Loucy (cell line): ENCODE results near the gene PSMB9.
"Not testable (repeated sequence)": the region's sequence is repeated elsewhere in the genome, so short reads cannot be mapped to it uniquely, and the experiment has no call there.

ENCODE experiments used
- H2AFZ ChIP-seq: fragments of 200-600 bp; sonication (generic); 2 replicates; pipeline ENCODE4 v1.6.0; 2016; ENCODE audit warnings: antibody characterized with exemption, mild to moderate bottlenecking, low read length, moderate library complexity
- H3F3A ChIP-seq: fragments of 200-600 bp; 2 replicates; pipeline ENCODE4 v1.6.0; 2016; ENCODE audit warnings: antibody characterized with exemption, low read depth, mild to moderate bottlenecking
- H3K27me3 ChIP-seq: fragments of 200-600 bp; sonication (generic); 2 replicates; pipeline ENCODE4 v1.6.1; 2014; ENCODE audit warnings: low read length, mild to moderate bottlenecking; ENCODE audit not compliant: insufficient read depth, poor library complexity, severe bottlenecking
- H3K36me3 ChIP-seq: fragments of 200-600 bp; sonication (generic); 2 replicates; pipeline ENCODE4 v1.6.1; 2016; ENCODE audit warnings: low read length; ENCODE audit not compliant: insufficient read depth
- H3K4me1 ChIP-seq: fragments of 200-600 bp; sonication (generic); 2 replicates; pipeline ENCODE4 v1.5.1; 2014; ENCODE audit warnings: low read length, mild to moderate bottlenecking; ENCODE audit not compliant: insufficient read depth, poor library complexity, severe bottlenecking
- H3K4me2 ChIP-seq: fragments of 200-600 bp; sonication (generic); 2 replicates; pipeline ENCODE4 v1.6.0; 2014; ENCODE audit warnings: antibody characterized with exemption, low read length, low read depth, mild to moderate bottlenecking; ENCODE audit not compliant: poor library complexity, severe bottlenecking
- H3K4me3 ChIP-seq: fragments of 200-600 bp; sonication (generic); 2 replicates; pipeline ENCODE4 v1.5.1; 2014; ENCODE audit warnings: low read length, mild to moderate bottlenecking, mixed read lengths; ENCODE audit not compliant: poor library complexity, severe bottlenecking
- H3K79me2 ChIP-seq: fragments of 200-600 bp; sonication (generic); 2 replicates; pipeline ENCODE4 v1.6.1; 2014; ENCODE audit warnings: low read length; ENCODE audit not compliant: insufficient read depth
- H3K9ac ChIP-seq: fragments of 200-600 bp; sonication (generic); 2 replicates; pipeline ENCODE4 v1.6.0; 2014; ENCODE audit warnings: mild to moderate bottlenecking, low read depth, low read length, moderate library complexity; ENCODE audit not compliant: poor library complexity, severe bottlenecking
- H3K9me2 ChIP-seq: fragments of 200-600 bp; sonication (generic); replicated peaks from 2 replicates; pipeline ENCODE4 v1.6.1; 2016; ENCODE audit warnings: low read depth, low read length, mixed read lengths
- H3K9me3 ChIP-seq: fragments of 200-600 bp; sonication (generic); 2 replicates; pipeline ENCODE4 v1.6.1; 2014; ENCODE audit warnings: mild to moderate bottlenecking, antibody characterized with exemption, low read length, low read depth; ENCODE audit not compliant: insufficient read depth
- H4K20me1 ChIP-seq: fragments of 200-600 bp; sonication (generic); 2 replicates; pipeline ENCODE4 v1.6.0; 2014; ENCODE audit warnings: antibody characterized with exemption, low read length, mild to moderate bottlenecking; ENCODE audit not compliant: insufficient read depth, poor library complexity, severe bottlenecking
- CTCF ChIP-seq: fragments of 200-600 bp; sonication (generic); conservative IDR thresholded peaks from 2 replicates; pipeline ENCODE4 v1.5.1; 2014; ENCODE audit warnings: mild to moderate bottlenecking, antibody characterized with exemption, low read length
- EZH2phosphoT487 ChIP-seq: fragments of 200-600 bp; IDR thresholded peaks from 2 replicates; pipeline ENCODE4 v1.6.1; 2018; ENCODE audit warnings: antibody characterized with exemption, mild to moderate bottlenecking, moderate library complexity, borderline replicate concordance

PSMB9 gene

GRCh38 chr6:32879691-32880090 lies 25.7 kb downstream of the PSMB9 start:
- TF ChIP-seq CTCF (no peak), EZH2phosphoT487 (no peak)
- Histone ChIP-seq H3K9ac (no peak overlapping the region), H3K4me1 (no peaks in the 10 kb centered on the region), H3K36me3 (no peaks in the 10 kb centered on the region), H3K4me3 (no peak overlapping the region), H4K20me1 (no peaks in the 10 kb centered on the region), H3F3A (no peaks in the 10 kb centered on the region), H3K4me2 (no peak overlapping the region), H3K27me3 (no peaks in the 10 kb centered on the region), H3K9me2 (no peaks in the 10 kb centered on the region), H3K79me2 (no peaks in the 10 kb centered on the region), H2AFZ (no peak overlapping the region), H3K9me3 (no peaks in the 10 kb centered on the region)

- not testable (repeated sequence) for H2AFZ ChIP-seq, H3K9me2 ChIP-seq, H3K4me1 ChIP-seq, H4K20me1 ChIP-seq, H3K79me2 ChIP-seq, H3F3A ChIP-seq, H3K27me3 ChIP-seq, H3K4me2 ChIP-seq, H3K9me3 ChIP-seq, H3K36me3 ChIP-seq, H3K9ac ChIP-seq, H3K4me3 ChIP-seq
These were observed 27.0 kb downstream of the PSMB9 start for GRCh38 chr6:32880962-32881361.

- Histone ChIP-seq H3K79me2 (no peaks in the 10 kb centered on the region), H3K9me3 (no peaks in the 10 kb centered on the region), H3K4me1 (no peaks in the 10 kb centered on the region), H3K27me3 (no peaks in the 10 kb centered on the region), H3K4me3 (no peak overlapping the region), H2AFZ (no peak overlapping the region), H4K20me1 (no peaks in the 10 kb centered on the region), H3K9me2 (no peaks in the 10 kb centered on the region), H3K36me3 (no peaks in the 10 kb centered on the region), H3K9ac (no peak overlapping the region), H3F3A (no peaks in the 10 kb centered on the region), H3K4me2 (no peak overlapping the region)
- TF ChIP-seq CTCF: no peak
- no peak for TF ChIP-seq EZH2phosphoT487
These were observed 28.9 kb downstream of the PSMB9 start for GRCh38 chr6:32882879-32883250.

- Histone ChIP-seq H3K4me2 (no peak overlapping the region), H3K4me3 (no peak overlapping the region), H3F3A (no peaks in the 10 kb centered on the region), H3K9me2 (no peaks in the 10 kb centered on the region), H3K27me3 (no peaks in the 10 kb centered on the region), H3K36me3 (no peaks in the 10 kb centered on the region), H3K79me2 (no peaks in the 10 kb centered on the region), H4K20me1 (no peaks in the 10 kb centered on the region), H2AFZ (no peak overlapping the region), H3K4me1 (no peaks in the 10 kb centered on the region), H3K9ac (no peak overlapping the region), H3K9me3 (no peaks in the 10 kb centered on the region)
- no peak for TF ChIP-seq EZH2phosphoT487
- no peak for TF ChIP-seq CTCF
These were observed 29.8 kb downstream of the PSMB9 start for GRCh38 chr6:32883789-32884188.
